ENCODE measurements around the gene PRKAR1B.

PRKAR1B gene

DNA sequence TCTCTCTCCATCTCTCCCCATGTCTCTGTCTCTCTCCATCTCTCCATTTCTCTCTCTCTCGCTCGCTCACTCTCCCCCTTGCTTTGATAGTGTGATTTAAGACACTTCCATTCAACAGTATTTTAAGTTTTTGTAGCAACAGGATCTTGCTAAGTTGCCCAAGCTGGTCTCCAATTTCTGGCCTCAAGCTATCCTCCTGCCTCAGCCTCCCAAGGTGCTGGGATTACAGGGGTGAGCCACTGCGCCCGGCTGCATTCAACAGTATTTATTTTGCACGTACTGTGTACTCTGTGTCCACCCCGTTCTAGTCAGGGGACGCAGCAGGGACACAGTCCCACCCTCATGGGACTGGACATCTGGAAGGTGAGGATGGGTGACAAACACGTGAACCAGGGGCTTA lies 193.0 kb downstream of the PRKAR1B start:
- DNase-seq: no peak

DNA sequence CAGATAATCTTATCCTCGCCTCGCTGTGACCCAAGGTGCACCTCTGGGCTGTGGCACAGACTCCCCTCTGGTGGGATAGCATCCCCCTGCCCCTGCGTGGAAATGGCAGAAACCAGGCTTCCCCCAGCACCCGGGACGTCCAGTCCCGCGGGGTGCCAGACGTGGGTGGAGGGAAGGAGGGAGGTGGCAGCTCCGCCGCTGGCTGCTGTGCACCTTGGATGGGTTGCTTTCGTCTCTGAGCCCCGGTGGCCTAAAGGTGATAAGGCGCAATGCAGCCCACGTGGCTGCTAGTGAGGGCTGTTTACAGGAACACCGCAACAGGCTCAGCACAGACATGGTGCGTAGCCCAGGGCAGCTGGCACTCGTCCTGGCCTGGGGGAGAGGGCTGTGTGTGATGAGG lies 193.8 kb downstream of the PRKAR1B start:
- no peak for DNase-seq

DNA sequence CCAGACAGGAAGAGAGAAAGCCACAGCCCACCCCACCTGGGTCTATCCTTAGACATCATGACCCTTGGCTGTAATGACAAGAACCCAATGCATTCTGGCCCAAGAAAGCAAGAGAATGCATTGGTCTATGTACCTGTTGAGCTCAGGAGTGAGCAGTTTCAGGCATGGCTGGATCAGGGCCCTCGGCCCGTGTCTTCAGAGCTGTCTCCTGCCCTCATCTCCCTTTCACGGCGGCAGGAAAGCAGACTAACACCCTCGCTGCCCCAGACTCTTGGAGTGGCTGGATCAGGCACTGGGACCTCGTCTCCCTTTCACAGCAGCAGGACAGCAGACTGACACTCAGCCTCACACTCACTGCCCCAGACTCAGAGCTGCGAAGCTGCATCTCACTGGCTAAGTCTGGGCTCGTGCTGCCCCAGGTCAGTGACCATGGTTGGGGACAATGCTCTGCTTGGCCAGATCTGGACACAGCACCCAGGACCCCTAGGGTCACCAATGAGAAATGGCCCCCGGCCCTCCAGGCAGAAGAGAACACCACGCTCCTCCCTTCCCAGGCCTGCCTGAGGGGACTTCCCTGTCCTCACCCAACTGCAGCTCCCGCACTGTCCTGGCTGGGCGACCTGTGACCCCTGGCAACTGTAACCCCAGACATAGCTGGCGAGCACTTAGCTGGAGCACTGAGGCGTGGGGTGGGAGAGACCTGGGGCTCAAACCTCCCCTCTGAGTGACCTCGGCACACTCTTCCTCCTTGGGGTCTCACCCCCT lies 194.5 kb downstream of the PRKAR1B start:
- no peak for DNase-seq

DNA sequence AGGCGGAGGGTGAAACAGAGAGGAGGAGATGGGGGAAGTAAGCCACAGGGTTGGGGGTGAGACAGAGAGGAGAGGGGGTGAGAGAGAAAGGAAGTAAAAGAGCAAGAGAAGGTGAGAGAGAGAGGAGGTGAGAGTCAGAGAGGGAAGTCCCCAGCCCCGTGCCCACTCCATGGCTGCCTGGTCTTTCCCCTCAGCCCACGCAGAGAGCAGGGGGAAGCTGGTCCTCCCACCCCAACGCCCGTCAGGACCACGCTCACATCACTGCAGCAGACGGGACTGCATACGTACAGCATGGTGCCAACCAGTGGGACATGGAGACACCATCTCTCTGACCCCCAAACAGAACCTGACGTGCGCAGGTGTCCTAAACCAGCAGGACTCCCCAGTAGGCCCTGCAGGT lies 195.3 kb downstream of the PRKAR1B start:
- no peak for DNase-seq

DNA sequence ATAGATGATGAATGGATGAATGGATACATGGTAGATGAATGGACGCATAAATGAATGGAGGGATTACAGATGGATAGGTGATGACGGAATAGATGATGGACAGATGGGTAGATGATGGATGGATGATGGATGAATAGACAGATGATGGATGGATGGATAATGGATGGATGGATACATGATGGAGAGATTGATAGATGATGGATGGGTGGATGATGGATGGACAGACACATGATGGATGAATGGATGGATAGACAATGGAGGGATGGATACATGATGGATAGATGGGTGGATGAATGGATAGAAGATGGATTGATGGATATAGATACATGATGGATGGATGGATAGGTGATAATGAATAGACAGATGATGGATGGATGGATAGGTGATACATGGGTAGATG lies 198.6 kb downstream of the PRKAR1B start:
- DNase-seq: no peak

DNA sequence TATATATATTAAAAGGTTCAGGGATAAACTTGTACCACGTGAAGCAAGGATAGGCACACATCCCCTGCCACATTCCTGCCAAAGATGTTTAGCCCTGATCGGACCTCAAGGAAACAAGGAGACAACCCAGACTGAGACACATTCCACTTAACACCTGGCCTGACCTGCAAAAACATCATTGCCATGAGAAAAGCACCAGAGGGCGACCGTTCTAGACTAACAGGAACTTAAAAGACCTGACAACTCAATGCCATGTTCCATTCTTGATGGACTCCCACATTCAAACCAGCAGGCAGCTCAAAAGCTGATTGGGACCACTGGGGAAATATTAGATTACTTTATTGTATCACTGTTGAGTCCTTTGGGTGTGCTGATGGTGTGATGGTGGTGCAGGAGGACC lies 199.4 kb downstream of the PRKAR1B start:
- no peak for DNase-seq

DNA sequence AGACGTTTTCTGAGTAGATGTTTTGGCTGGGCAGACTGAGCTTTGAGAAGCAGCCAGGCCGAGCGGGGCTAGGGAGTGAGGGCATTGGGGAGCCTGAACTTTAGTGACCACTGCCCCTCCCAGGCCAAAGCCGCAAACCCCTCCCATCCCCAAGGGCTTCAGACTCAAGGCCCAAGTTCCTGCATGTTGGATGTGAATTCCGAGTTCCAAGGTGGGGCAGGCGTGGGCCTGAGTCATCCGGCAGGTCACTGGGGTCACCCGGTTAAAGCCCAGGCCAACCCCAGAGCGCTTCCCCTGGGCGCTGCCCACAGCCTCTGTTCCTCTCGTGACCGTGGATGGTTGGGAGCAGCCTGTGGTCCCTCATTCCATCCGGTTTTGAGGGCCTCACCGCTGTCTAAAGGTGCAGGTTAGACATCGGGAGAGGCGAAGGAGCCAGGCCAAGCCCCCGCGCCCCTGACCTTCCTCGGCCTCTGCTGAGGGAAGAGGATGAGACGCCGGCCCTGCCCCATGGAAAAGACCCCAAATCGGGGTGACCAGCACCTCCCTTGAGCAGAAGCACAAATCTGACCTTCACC lies 200.5 kb downstream of the PRKAR1B start:
- DNase-seq: no peak

DNA sequence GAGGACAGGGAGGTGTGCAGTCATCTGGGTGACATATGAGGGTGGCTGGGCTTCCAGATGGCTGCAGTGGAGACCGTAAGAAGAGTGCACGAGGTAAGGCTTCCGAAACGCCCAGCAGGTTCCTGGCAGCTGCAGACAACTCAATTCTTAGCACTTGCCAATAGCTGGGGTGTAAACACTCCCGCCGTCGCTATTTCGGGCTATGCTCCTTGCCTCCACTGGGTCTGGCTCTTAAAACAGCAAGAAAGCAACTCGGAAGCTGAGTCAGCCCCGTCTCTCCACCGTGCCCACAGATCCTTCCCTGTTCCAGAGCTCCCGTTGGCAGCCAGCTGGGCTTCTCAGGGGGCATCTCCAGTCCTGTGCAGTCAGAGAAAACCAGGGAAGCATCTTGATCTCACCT lies 201.3 kb downstream of the PRKAR1B start:
- DNase-seq: no peak

DNA sequence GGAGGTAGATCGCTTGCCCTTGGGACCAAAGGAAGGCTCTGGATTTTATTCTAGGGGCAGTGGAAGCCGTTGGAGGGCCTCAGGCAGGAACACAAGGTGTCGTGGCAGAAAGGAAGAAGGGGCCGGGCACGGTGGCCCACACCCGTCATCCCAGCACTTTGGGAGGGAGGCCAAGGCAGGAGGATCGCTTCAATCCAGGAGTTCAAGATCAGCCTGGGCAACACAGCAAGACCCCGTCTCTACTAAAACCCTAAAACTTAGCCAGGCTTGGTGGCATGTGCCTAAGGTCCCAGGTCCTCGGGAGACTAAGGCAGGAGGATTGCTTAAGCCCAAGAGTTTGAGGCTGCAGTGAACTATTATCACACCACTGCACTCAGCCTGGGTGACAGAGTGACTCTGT lies 202.3 kb downstream of the PRKAR1B start:
- DNase-seq: no peak

DNA sequence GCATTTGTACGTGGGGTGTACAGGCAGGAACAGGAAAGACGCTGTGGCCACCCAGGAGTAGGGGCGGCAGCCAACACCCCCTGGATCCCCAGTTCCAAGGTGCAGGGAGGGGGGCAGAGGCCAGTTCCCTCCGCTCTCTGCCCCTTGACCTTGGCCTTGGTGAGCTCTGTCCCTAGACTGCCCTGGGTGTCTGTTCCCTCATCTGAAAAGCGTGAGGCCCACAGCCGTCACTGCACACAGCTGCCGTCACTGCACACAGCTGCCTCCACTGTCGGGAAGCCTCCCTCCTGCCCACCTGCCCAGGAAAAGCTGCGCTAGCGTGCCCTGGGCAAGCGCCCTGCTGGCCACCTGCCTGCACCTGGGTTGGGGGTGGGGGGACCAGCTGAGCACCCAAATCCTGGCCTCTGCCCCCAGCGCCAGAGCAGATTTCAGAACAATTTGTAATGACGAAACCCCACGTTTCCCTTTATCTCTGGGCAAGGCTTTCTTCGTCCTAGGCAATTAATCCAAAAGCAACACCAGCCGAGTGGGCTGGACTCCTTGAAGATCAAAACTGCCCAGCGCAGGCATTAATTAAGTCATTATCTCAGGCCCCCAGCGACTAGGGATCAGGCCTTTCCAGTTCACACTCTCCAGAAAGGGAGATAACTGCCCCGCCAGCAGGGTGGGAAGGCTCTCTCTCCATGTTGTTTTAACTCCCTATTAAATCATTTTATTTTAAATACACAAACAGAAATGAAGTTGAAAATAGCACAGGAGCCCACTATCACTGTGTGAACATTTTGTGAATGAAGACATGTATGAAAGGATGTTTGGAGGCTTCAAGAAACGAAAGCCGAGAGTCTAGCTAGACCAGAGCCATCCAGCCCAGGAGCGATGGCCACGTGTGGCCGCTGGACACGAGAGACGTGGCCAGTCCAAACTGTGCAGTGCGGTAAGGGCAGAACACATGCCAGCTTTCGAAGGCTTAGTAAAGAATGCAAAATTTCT lies 203.4 kb downstream of the PRKAR1B start:
- DNase-seq: peak in 2 of 3 experiments; percentile 49 to 81

DNA sequence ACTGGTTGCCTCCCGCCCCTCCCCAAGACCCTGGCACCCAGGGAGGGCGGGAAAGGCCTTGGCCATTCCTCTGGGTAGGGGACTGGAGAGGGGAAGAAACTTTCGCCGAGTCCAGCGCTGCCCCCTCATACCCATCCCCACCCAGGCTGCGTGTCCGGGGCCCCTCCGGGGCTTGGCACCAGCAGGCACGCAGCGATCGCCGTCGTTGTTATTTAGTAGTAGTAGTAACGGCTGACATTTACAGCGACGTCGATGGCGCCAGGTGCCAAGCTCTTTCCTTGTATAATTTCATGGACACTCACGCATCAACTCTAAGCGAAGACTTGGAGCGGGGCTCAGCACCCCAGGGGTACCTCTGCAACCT lies 204.1 kb downstream of the PRKAR1B start:
- DNase-seq: peak in 1 of 3 experiments; percentile 40

DNA sequence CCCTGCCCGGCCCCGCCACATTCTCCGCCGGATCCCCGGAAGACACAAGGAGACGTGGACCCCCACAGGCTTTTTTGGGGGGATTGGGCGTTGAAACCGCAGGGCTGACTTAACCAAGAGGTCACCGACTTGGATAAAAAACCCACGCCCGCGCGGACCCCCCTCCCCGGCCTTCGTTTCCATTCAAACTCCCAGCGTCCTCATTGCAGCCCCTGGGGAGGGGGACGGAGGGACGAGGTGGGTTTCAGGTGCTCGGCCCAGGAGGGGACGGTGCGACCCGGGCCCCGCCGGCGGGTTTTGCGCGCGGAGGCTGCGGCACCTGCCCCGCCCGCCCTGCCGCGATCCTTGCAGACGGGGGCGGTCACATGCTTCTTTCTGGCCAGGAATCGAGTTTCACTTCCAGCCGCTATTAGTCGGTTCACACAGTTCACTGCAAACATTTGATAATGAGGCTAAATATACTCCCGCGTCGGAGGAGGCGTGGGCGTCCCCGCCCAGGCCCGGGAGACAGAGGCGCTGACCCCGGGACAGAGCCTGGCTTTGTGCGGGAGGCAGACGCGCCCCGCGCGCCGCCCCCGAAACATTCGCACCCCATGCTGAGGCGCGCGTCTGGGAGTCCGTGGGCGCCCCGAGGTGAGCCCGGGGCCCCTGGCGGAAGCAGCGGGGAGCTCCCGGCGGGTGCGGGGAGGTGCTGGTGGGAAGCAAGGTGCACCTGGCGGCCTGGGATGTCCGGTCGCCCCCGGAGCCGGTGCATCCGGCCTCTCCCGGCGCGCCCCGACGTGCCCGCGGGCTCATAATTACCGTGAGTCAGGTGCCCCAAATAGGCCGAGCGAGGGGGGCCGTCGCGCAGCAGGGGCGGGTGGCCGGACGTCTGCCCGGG lies 204.8 kb downstream of the PRKAR1B start:
- DNase-seq: peak in 2 of 3 experiments; percentile 61 to 71

DNA sequence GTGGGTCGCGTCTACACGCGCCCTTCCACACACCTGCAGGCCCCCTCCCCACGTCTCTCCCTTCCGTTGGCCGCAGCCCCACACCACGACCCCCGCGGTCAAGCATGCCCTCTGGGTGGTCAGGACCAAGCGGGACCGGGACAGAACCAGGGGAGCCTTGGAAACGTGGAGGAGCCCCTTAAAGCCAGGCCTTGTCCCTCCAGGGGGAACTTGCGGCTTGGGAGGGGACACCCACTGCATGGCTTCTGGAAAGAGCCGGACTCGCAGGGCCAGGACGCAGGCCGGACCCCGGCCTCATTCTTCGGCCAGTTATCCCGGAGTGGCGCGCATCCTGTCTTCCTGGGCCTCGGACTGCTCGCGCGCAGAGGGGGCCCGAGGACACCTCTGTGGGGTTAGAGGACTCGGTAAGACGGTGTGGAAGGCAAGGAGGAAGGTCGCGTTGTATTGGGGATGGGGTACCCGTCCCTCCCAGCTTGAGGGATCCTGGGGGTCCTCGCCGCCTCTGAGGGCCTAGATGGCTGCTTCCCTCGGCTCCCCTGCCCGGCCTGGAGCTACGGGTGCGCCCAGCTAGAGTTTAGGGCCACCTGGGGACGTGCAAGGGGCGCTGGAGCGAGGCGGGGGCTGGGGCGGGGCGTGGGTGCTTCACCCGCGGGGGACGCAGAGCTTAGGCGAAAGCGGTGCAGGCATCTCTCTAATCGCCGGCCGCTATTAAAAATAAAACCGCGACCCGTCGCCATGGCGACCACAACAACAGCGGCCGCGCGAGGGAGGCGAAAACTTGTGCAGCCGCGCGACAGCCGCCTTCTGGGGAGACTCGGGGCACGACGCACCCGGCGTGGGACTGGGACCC lies 205.6 kb downstream of the PRKAR1B start:
- peak in 2 of 3 experiments; percentile 59 to 77 for DNase-seq

DNA sequence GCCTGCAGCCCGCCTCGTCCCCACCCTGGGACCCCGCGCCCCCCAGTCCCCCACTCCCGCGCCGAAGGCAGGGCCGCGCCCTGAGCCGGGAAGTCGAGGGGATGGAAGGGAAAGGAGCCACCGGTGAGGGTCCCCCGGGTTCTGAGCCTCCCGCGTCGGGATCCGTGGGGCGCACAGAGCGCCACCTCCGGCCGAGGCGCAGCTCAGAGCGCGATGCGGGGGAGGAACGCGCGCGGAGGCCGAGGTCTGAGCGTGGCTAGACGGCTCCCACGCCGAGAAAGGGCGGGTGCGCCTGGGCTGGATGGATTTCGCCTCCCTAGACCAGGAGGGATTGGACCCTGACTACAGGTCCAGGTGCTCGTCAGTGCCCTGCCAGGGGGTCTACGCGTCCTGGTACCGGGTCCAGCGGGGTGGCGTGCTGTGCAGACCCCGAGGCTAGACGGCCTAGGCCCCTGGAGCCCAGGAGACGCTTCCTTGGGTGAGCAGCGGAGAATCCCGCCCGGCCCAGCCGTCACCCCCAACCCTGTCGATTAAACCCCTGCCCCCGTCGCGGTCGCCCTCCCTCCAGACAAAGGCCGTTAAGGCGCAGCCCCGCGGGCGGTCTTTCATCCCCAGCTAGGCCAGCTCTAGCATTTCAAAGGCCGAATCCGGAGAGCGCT lies 206.4 kb downstream of the PRKAR1B start:
- DNase-seq: no peak

DNA sequence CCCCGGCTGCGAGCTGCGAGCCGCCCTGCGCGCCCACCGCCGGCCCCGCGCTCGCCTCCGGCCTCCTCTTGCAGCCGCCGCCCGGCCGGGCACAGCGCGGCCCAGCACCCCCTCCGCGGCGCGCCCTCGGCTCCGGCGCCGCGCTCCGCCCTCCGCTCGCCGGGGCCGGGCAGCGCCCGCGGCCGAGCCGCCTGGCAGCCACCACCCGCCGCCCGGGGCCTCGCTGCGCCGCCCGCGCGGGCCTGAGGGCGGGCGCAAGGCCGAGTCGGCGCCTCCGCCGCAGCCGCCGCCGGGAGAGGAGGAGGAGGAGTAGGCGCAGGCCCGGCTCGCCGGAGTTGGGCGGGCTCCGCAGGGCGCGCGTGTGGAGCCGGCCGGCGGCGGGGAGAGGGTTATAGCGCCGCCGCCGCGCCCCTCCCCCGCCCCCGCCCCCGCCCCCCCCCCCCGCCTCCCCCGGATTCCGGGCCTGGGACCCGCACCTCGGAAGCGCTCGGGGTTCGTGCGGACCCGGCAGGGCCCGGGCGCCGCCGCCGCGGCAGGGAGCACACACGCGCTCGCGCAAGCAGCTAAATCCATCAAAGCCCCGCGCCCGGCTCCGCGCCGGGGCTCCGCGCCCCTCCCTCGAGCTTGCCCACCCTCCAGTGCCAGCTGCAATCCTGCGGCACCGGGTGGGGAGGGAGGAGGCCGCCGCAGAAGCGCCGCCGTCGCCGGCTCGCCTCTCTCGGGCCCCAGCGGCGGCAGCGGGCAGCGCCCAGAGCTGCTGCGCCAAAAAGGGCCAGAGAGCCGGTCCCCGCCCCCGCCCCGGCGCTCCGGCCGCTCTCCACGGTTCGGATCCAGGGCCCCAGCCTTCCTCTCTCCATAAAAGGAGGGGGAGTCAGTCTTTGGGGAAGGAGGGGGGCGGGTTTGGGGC lies 207.3 kb downstream of the PRKAR1B start, which contains the start of gene PDGFA:
Gene PDGFA (minus strand): TSS at position 363 of the 907 bp plus-strand sequence. CDS start 845 bp downstream, outside the sequence.
- DNase-seq: peak in 2 of 3 experiments; percentile 68 to 81

DNA sequence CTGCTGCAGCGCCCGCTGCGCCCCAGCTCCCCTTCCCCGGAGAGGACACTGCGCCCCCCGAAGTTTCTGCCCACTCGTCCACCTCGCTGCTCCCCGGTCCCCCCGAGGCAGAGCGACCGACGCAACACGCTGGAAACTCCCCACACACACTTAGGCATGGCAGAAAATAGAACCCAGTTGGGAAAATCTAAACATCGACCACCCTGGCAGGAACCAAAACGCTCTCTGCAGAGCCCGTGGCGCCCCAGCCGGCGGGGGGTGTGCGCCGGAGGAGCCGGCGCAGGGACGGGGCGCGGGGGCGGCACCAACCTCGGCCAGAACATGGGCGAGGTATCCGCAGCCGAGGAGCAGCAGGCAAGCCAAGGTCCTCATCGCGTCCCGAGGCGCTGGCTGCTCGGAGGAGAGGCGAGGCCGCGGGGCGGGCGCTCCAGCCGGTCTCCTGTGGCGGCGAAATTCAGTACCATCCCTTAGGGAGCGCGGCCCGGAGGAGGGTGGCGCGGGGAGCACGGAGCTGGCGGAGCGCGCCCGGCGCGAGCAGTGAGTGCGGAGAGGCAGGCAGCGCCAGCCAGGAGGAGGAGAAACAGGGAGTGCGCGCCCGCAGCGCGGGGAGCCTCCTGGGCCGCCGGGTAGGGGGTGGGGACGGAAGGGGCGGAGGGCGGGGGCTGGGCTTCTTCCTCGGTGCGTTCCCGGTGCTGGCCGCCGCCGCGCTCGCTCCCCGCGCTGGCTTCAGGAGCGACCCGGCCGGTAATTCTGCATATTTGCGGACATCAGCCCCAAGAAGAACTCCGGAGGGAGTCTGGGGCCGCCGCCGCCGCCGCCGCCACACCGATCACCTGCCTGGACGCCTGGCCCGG lies 208.2 kb downstream of the PRKAR1B start:
- peak in 2 of 3 experiments; percentile 78 to 81 for DNase-seq

DNA sequence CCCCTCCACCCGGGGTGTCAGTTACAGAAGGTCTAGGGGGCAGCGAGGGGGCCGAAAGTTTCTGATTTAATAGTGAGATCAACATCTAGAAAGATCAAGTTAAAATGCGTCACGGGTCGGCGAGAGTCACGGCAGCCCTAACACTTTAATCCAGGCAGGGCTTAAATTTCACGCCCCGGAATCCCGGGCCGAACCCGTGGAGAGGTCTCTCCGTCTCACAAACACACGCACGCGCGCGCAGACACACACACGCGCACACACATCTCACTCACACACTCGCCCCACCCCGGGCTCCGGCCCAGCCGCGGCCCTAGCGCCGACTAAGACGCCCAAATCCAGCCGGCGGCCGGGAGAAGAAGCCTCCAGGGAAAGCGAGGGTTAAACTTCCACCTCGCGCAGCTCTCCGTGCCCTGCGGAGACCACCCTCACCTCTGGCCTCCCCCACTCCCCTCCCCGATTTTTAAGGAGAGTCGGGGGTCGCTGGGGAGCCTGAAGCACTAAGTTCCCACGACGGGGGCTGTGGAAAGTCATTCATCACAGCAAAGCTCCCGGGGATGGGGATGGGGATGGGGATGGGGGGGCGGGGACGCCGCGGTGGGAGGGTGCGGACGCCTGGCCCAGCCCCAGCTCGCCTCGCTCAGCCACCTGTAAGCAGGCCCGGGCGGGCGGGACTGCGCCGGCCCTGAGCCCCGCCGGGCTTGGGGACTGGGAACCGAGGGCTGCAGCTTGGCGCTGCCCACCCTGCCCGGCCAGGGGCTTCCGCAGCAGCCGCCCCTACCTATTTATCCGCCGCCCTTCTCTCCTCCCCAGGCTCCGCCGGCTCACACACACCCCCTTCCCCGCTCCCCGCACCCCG lies 209.1 kb downstream of the PRKAR1B start:
- DNase-seq: peak in 2 of 3 experiments; percentile 26 to 33

Data from NCI-H1417 (cell line).